Activated CD8-positive, alpha-beta memory T cell treated with anti-CD3 and anti-CD28 coated beads for 24 hours (primary cell): ENCODE results near the gene NRSN1.

Experiments
- DNase-seq: peaks from one replicate; pipeline ENCODE4 v3.0.0-alpha.2; 2020

Gene NRSN1

DNA sequence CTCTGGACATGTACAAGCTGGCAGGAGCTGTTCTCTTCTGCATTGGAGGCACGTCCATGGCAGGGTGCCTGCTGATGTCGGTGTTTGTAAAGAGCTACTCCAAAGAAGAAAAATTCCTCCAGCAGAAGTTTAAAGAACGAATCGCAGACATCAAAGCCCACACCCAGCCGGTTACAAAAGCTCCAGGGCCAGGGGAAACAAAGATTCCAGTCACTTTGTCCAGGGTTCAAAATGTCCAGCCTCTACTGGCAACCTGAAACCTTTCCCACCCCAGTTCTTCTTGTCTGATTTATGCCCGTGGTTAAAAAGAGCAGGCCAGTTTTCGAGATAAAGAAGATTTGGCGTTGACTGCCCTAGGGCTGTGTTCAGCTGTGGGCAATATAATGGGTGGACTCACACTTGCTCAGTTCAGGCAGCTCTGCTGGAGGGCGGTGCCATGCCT lies 19.7 kb downstream of the NRSN1 start:
- DNase-seq = no peak

DNA sequence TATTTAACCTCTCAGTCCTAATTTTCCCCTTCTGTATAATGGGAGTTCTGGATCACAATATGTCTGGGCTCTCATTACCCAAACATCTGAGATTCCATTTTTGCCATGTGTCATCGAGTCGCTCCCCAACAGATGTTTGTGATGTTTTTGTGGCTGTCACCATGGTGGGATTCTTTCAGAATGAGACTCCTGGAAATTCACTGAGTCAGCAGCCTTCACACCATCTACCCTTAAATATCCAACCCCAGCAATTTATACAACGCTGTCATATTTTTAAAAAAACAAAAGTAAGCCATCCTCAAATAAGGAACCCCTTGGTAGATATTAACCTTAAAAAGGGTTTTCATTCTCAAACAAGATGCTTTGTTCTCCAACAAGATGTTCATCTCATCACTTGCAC lies 20.9 kb downstream of the NRSN1 start:
- DNase-seq = no peak

DNA sequence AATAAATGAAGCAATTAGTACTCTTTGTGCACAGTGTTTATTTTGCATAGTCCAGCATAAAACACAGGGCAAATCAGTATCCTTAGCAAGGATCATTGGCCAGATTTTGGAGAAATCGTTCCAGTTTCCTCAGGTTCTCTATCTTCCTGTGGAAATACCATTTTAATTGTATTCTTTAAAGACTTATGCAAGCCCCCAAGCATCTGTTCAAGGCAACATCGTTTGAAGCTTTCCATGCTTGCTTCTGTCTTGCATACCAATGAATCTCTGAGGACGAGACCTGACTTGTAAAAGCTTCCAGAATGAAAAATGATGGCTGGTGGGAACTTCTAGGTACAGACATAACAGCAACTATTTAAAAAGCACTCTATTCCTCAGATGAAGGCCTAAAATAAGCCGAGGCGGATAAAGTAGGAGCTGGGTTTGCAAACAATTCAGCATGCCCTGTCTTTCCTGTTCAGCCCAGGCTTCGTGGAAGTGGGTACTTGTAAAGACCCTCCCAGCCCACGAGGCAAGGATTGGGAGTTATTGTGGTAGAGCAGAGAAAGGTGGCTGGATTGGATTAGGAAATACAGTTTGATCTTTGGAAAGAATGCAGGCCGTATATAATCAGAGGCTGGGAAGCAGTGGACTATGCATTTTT lies 21.6 kb downstream of the NRSN1 start:
- no peak for DNase-seq

DNA sequence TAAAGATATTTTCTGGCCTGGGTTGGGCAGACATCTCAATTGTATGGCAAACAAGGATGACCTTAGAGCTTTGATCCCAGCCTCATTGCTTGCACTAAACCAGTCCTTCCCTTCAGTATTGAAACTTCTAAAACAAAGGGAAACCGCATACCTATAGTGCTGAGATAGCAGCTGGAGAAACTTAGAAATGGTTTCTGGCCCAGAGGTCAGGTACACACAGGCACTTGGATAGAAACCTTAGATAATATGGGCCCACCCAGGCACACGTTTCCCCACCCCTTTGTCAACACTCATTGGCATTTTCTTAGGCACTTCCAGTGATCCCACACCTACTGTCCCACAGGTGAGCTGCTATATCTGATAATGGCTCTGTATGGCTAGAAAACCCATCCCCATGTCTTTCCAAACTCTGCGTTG lies 22.1 kb downstream of the NRSN1 start:
- no peak for DNase-seq

DNA sequence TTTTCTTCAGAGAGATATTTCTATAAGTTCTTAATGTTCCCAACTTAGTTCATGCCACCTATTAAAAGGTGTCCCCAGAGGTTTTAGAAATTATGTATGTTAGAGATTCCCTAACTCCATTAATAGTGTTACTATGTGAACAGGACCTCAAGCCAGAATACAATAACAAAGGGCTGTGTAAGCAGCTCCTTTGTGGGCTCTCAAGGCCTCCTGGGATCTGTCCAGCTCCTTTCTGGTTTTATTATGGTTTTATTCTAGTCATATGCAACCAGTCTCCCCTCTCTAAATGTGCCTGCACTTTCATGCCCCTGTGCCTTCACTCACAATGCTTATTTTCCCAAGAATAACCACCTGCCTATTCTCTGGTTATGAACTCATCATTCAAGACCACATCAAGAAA lies 22.7 kb downstream of the NRSN1 start:
- DNase-seq = no peak

DNA sequence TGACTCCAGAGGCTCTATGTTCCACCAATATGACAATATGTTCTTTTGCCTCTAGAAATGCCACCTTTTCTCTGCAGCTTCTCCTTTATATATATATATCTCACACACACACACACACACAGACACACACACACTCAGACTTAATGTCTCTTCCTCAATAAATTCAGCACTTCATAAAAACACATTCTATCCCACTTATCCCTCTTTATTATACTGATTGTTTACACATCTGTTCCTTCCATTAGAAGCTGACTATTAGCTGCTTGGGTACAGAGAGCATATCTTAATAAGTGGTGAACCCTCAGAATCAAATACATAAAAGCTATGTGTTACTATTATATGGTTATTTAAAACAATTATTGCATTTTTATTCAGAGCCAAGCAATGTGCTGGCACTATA lies 23.3 kb downstream of the NRSN1 start:
- DNase-seq = no peak

DNA sequence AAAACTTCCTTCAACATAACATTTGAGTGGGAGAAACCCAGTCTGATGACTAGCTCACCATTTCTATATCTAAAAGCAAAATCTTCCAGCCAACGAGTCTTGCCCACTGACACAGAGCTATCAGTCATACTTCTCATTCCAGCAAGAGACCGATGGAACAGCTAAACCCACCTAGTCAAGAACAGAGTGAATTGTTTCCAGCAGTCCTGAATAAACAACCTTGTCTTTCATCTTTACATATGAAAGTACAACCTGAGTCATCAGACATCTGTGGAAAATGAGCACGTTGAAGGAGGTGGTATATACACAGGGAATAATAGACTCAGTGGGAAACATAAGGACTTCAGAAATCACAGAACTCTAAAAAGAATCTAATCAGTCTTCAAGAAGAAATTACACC lies 23.8 kb downstream of the NRSN1 start:
- no peak for DNase-seq

DNA sequence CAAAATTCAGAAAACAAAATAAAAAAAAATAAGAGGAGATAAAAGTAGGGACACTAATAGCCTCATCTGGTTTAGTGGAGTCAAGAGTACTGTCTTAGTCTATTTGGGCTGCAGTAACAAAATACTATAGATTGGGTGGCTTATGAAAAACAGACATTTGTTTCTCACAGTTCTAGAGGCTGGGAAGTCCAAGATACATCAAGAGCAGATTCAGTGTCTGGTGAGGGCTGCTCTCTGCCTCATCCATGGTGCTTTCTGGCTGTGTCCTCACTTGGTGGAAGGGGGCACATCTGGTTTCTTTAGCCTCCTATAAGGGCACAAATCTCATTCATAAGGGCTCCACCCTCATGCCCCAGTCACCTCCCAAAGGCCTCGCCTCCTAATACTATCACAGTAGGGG lies 26.0 kb downstream of the NRSN1 start:
- no peak for DNase-seq

DNA sequence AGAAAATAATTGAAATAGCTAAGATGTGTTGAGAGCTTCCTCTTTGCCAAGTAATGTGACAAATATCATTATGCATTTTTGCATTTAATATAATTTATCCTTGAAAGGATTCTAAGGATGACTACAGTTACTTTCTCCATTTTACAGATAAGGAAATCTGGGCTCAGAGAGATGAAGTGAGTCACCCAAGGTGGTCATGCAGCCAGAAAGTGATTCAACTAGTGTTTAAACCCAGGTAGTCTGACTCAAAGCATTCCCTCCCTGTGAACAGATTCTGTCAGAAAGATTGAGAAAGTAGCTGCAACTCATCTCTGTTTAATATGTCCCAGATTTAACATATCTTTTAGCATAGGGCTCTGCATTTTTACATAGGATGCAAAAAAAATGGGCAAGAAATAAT lies 28.1 kb downstream of the NRSN1 start:
- no peak for DNase-seq

DNA sequence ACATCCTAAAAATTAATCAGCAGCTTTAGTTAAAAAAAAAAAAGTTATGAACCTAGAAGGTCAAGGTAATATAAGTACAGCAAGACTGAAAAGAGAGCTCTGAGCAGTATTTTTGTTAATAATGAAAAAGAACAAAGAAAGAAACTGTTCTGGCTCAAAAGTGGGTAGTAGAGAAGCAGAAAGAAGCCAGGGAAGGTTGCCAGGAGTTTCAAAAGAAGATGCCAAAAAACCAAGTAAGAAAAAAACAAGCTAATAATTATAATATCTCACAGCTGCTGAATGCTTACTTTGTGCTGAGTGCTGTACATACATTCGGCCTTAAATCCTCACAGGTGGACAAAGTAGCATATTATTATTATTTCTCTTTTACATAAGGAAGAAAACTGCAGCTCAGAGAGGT lies 31.9 kb downstream of the NRSN1 start:
- DNase-seq = no peak

DNA sequence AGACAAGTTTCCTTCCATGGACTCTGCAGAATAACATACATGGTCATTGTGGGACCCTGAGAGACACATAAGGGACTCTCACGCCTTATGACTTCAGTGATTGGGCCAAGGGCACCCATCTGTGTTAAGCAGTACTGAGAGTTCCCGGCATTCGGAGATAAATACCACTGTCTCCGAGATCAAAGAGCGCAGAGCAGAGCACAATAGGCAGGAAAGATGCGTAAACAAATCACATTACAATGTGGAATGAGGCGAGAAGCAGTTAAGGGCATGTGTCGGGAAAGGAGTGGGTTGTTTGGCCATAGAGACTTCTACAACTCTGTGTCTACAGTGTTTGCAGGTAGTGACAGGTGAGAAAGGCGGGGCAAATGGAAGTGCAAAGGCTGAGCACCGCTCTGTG lies 57.6 kb downstream of the NRSN1 start:
- DNase-seq = no peak

DNA sequence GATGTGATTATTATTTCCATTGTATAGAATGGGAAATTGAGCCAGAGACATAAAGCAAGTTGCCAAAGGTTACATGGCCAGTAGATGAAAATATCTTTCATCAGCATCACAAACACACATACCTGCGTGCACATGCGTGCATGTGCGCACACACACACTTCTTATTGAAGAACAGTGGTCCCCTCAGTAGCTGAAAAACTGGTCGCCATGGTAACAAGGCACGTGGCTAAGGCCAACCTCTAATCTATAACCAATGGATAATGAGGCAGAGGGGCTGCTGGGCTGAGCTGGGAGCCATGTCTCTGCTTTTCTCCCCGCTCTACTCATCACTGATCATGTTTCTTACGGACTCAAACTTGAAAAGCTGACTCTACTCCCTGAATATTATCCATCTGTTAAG lies 60.3 kb downstream of the NRSN1 start:
- DNase-seq = no peak

DNA sequence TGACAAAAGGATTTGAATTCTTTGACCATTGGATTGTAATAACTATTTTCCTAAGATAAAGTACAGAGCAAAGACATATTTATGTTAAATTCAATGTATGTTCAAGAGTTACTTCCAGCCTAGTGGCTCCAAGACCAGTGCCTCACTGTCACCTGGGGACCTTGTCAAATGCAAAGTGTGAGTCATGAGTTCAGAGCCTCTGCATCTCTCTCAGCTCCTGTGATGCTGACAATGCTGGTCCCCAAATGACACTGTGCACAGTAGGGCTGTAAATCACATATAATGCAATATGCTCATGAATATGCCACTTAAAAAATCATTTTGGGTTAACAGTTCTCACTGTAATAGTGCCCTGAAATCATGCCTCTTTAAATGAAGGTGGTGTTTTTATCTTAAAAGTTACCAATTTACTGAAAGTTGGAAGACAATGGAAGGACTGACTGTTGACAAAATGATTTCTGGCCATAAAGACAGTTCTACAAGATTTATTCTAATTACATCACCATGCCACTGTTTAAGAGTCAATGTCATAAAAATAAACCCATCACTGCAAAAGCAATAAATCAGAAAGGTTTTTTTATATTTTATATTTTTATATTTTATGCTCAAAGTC lies 62.1 kb downstream of the NRSN1 start:
- DNase-seq = no peak

DNA sequence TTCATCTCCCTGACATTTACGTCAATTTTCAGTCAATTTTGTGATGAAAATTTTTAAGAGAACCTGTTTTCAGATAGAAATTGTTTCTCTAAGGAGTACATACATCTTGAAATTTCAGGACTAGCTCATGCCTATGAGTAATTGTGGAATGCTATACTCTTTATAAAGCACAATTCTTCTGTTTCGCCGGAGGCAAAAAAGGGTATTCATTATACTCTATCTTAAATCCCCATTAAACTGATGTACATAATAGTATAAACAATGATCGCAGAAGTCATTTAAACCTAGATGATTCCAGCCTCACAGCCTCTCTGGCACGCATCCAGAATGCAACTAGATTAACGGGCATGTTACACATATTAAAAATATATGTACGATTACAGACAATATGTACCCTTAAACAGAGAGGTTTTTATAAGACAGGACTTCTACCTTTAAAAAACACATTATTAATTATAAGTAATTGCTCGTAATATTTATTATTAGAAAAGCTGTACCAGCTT lies 62.6 kb downstream of the NRSN1 start:
- DNase-seq = no peak

DNA sequence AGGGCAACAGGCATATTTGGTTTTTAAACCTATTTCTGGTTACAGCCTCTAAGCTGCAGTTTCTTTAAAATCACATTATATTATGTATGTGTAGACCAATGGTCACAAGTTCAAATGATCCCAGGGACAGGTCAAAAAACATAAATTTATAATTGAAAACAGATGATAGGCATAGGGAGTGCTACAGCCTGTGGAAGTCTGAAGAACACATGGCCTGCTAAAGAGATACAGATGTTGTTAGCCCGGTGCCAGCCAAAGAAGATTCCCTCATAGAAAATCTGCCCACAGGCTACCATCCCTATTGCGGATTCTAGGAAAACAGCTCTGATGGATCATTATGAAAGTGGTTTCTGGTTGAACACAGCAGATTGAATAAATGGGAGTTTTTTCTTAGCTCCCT lies 65.3 kb downstream of the NRSN1 start:
- no peak for DNase-seq

DNA sequence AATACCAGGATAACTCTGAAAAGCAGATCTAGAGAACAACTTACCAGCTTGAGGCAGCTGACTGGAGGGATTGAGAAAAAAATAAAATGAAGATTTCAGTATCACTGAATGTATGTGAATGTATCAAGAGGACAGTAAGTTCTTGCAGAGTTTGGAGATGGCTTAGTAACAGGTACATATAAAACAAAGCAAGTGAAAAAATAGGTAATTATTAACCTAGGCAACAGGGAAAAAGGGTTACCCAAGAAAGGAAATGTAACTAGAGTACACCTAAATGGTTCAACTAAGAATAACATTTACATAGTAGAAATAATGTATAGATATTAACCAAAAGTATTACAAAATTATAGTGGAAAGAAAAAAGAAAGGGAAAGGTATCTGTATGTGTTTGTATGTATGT lies 67.3 kb downstream of the NRSN1 start:
- no peak for DNase-seq

DNA sequence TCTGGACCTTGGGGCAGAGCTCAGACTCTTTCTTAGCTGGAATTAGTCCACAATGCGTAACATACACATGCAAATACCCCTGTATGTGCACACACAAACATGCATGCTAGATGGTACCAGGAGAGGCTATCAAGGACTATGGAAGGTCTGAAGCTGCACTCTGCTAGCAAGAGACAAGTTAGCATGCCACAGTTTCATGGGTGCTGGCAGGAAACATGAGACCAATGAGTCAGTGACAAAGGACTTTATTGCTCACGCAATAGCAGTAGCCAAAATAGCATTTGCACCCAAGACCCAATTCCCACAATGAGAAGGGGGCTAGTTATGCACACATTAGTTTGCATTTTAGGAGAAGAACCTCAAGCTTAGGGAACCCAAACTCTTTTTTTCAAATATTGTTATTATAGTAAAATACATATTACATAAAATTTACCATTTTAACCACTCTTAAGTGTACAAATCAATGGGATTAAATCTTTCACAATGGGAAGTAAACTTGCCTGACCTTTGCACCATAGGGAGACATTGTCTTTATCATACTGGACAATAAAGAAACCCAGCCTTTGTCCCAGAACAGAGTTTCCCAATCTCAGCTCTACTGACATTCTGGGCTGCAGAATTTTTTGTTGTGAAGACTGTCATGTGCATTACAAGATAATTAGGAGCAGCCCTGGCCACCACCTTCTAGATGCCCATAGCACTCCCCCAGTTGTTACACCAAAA lies 69.1 kb downstream of the NRSN1 start:
- DNase-seq = no peak

DNA sequence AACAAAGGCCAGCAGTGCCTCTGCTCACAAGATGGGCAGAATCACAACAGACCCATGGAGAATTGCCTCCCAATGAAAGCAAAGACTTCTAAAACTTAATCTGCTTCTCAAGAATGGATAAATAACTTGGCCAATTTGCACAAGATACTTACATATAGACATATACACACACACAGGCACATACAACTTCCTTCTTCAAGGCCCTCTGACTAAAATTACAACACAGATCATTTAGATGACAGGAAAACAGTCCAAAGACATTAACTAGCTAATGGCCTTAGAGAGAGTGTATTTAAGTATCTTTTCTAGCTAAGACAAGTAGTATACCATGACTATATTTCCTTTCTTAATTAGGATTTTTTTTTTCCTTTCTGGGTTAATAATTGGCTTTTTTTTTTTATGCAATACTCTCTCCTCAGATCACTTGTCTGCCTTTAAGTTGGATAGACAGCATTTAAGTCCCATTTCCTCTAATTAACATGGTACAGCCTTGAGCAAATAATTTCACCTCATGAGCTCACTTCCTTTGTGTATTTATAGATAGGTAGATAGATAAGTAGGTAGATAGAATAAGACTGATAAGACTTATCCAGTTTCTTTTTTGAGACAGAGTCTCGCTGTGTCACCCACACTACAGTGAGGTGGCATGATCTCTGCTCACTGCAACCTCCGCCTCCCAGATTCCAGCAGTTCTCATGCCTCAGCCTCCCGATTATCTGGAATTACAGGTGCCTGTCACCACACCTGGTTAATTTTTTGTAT lies 70.0 kb downstream of the NRSN1 start:
- no peak for DNase-seq
